ENCODE data around the gene UNK. TPM values are rescaled to one million over a fixed set of nuclear protein-coding genes. Genes with fewer than 3 reads are reported as not detected.

Gene UNK
- total RNA-seq, 1 donor from 2014 or later: 61.2 TPM

- no peak for DNase-seq
- Mint-ChIP-seq H3K9me3 (no peaks in the 10 kb centered on the region), H3K27ac (peak overlapping the region; percentile 91), H3K4me3 (peak overlapping the region; percentile 91), H3K36me3 (ENCODE audit: low read depth) (peaks cover 56% of the 10 kb centered on the region), H3K4me1 (peaks cover 29% of the 10 kb centered on the region), H3K27me3 (no peaks in the 10 kb centered on the region)
- TF ChIP-seq, protein P1, sequence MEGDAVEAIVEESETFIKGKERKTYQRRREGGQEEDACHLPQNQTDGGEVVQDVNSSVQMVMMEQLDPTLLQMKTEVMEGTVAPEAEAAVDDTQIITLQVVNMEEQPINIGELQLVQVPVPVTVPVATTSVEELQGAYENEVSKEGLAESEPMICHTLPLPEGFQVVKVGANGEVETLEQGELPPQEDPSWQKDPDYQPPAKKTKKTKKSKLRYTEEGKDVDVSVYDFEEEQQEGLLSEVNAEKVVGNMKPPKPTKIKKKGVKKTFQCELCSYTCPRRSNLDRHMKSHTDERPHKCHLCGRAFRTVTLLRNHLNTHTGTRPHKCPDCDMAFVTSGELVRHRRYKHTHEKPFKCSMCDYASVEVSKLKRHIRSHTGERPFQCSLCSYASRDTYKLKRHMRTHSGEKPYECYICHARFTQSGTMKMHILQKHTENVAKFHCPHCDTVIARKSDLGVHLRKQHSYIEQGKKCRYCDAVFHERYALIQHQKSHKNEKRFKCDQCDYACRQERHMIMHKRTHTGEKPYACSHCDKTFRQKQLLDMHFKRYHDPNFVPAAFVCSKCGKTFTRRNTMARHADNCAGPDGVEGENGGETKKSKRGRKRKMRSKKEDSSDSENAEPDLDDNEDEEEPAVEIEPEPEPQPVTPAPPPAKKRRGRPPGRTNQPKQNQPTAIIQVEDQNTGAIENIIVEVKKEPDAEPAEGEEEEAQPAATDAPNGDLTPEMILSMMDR (IDR thresholded peaks at IDR 0.05): no peak
- ATAC-seq (ENCODE audit: low read depth): peak; percentile 4
- intact Hi-C loops (cut with micrococcal nuclease): loop anchor here (1.0 to 5.0 kb wide), 6 partner anchors 11 to 177 kb away; partner anchors contain the start of genes RECQL5, SAP30BP, TRIM47 and TRIM65
- POLR2A ChIA-PET: interaction anchor here (0.6 to 5.2 kb wide), 19 partner anchors 10 to 649 kb away, joined by 3 to 101 read pairs (median 7); partner anchors contain the start of genes GALK1, TRIM47, TRIM65 and UNK
- CTCF ChIA-PET: interaction anchor here (1.0 to 2.8 kb wide), 11 partner anchors 9 to 91 kb away, joined by 3 to 17 read pairs (median 7); partner anchors contain the start of genes GALK1, TRIM47, UNK and WBP2
Measured at GRCh38 chr17:75844530-75845057, 60.0 kb downstream of the UNK start.

- H3K9me3 Mint-ChIP-seq: no peaks in the 10 kb centered on the region
- peak overlapping the region; percentile 66 for H3K4me3 Mint-ChIP-seq
- H3K36me3 Mint-ChIP-seq (ENCODE audit: low read depth): peaks cover 57% of the 10 kb centered on the region
- DNase-seq (peak; percentile 71), ATAC-seq (ENCODE audit: low read depth) (peak; percentile 90)
- intact Hi-C loops (cut with micrococcal nuclease): loop anchor here (1.0 to 5.0 kb wide), 5 partner anchors 10 to 178 kb away; partner anchors contain the start of genes RECQL5, SAP30BP, TRIM65 and WBP2
- CTCF ChIA-PET: interaction anchor here (0.6 to 2.8 kb wide), 14 partner anchors 9 to 91 kb away, joined by 3 to 17 read pairs (median 4); partner anchors contain the start of genes GALK1, TRIM47, UNK and WBP2
- H3K27ac Mint-ChIP-seq: peak overlapping the region; percentile 75
- TF ChIP-seq, protein P1 (IDR thresholded peaks at IDR 0.05): no peak
- no peaks in the 10 kb centered on the region for H3K27me3 Mint-ChIP-seq
- peaks cover 29% of the 10 kb centered on the region for H3K4me1 Mint-ChIP-seq
- POLR2A ChIA-PET: interaction anchor here (0.6 to 5.2 kb wide), 14 partner anchors 10 to 416 kb away, joined by 3 to 101 read pairs (median 10); partner anchors contain the start of genes GALK1, TRIM47, TRIM65 and UNK
Measured at GRCh38 chr17:75845058-75845711, 60.6 kb downstream of the UNK start.

- Mint-ChIP-seq H3K36me3 (ENCODE audit: low read depth) (peaks cover 59% of the 10 kb centered on the region), H3K27ac (peak overlapping the region; percentile 75), H3K4me1 (peaks cover 29% of the 10 kb centered on the region), H3K9me3 (no peaks in the 10 kb centered on the region), H3K27me3 (no peaks in the 10 kb centered on the region), H3K4me3 (peak overlapping the region; percentile 7)
- CTCF ChIA-PET: interaction anchor here (0.6 to 2.8 kb wide), 14 partner anchors 9 to 159 kb away, joined by 3 to 17 read pairs (median 5); partner anchors contain the start of genes GALK1, TRIM47, UNK and WBP2
- no peak for ATAC-seq (ENCODE audit: low read depth)
- intact Hi-C loops (cut with micrococcal nuclease): loop anchor here (1.0 to 5.0 kb wide), 5 partner anchors 9 to 179 kb away; partner anchors contain the start of genes RECQL5, SAP30BP, TRIM65 and WBP2
- POLR2A ChIA-PET: interaction anchor here (0.5 to 5.2 kb wide), 14 partner anchors 9 to 417 kb away, joined by 3 to 101 read pairs (median 8); partner anchors contain the start of genes GALK1, TRIM47, TRIM65 and UNK
- no peak for DNase-seq
- TF ChIP-seq, protein P1 (IDR thresholded peaks at IDR 0.05): no peak
Measured at GRCh38 chr17:75845933-75846691, 61.5 kb downstream of the UNK start.

DNA sequence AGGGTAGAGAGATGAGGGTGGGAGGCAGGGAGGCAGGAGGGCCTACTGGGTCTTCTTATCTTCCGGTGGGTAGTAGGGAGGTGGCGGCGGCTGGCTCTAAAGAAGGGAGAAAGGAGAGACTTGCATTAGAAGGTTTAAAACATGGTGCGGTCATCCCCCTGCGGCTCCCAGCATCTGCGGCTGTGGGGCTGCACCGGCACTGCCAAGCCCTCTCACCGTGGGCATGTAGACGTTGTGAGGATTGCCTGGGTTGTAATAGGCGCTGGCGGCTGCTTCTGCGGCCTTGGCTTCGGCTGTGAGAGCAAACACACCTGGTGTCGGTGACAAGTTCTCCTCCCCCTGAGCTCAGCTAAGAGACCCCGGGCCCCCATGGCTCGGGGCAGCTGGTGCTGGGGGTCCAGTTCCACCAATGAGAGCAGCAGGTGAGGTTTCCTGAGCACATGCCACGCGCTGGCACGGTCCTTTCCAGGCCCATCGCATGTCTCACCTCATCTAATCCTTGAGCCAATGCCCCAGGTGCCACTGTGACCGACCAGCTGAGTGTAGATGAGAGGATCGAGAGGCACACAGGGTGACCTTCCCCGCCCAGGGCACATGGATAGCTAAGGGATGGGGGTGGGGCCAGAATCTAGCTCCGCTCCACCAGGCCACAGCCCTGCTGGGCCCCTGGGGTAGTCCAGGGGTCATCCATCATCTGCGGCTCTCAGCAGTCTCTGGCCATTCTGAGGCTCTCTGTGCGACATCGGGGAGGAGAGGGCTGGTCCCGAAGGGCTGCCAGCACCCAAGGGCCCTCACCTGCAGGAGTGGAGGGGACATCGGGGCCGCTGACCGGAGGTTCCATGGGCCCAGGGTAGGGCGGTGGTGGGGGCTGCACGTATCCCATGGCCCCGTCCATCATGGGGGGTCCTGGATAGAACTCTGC, 62.3 kb downstream of the UNK start:
- H3K27me3 Mint-ChIP-seq: no peaks in the 10 kb centered on the region

More for the DNA sequence above, 62.3 kb downstream of the UNK start:
- TF ChIP-seq, protein P1 (IDR thresholded peaks at IDR 0.05): no peak
- ChIA-PET CTCF (interaction anchor here (0.8 to 2.6 kb wide), 6 partner anchors 8 to 158 kb away, joined by 3 to 11 read pairs (median 4); partner anchors contain the start of gene WBP2), POLR2A (interaction anchor here (0.5 to 5.2 kb wide), 7 partner anchors 8 to 69 kb away, joined by 3 to 101 read pairs (median 4); partner anchors contain the start of gene WBP2)
- no peak for ATAC-seq (ENCODE audit: low read depth)
- intact Hi-C loops (cut with micrococcal nuclease): loop anchor here (5.0 kb wide), 1 partner anchor 180 kb away; the partner anchor contains the start of genes RECQL5 and SAP30BP
- no peak for DNase-seq
- Mint-ChIP-seq H3K4me1 (peaks cover 31% of the 10 kb centered on the region), H3K36me3 (ENCODE audit: low read depth) (peaks cover 65% of the 10 kb centered on the region), H3K4me3 (no peak overlapping the region), H3K27ac (no peak overlapping the region), H3K9me3 (no peaks in the 10 kb centered on the region)

All from activated B cell treated with CpG ODN at 0.5 μM for 24 hours (primary cell).